CD4-positive, alpha-beta T cell (primary cell): ENCODE measurements around the gene LYPD6B. TPM values are rescaled to one million over a fixed set of nuclear protein-coding genes. Genes with fewer than 3 reads are reported as not detected.

Source experiments
- ATAC-seq: fragments of 200-7000 bp; cut with Tn5 transposase; one replicate; pipeline ENCODE4 v1.10.0; 2022; ENCODE audit warnings: mild to moderate bottlenecking; ENCODE audit not compliant: poor library complexity
- CTCF ChIA-PET: fragments of 350-600 bp; sonication (Branson Sonifier 250); formaldehyde crosslinking; loops from one replicate; lab custom pipeline; 2021; ENCODE audit warnings: antibody characterized with exemption, inconsistent platforms; lab: Charles Lee
- POLR2A ChIA-PET: fragments of 350-600 bp; sonication (Branson Sonifier 250); formaldehyde crosslinking; loops from one replicate; lab custom pipeline; 2021; ENCODE audit warnings: antibody characterized with exemption, inconsistent platforms; lab: Charles Lee
- DNase-seq, 14 experiments: peaks; one replicate each; pipeline ENCODE4 v3.0.0-alpha.2; 2013 to 2020; ENCODE audit warnings: mixed read lengths in 2 of 14
- H3K27ac ChIP-seq, 2 donors: one replicate each; pipeline versions ENCODE4 v1.5.1 to v1.7.0; 2013; ENCODE audit warnings: low read length in 2 of 2, low read depth in 1 of 2, mild to moderate bottlenecking in 1 of 2
- H3K27me3 ChIP-seq, 2 experiments: 1 replicate in 1 of 2; 2 replicates in 1 of 2; pipeline versions ENCODE4 v1.6.1 to v1.7.0; 2013; ENCODE audit warnings: low read length in 2 of 2, control low read depth in 1 of 2, mild to moderate bottlenecking in 1 of 2, moderate library complexity in 1 of 2; ENCODE audit not compliant: insufficient read depth in 2 of 2, control insufficient read depth in 1 of 2
- H3K36me3 ChIP-seq: one replicate; pipeline ENCODE4 v1.6.1; 2013; ENCODE audit warnings: low read length, control low read depth; ENCODE audit not compliant: insufficient read depth
- H3K4me1 ChIP-seq: one replicate; pipeline ENCODE4 v1.6.1; 2013; ENCODE audit warnings: low read length, control low read depth; ENCODE audit not compliant: insufficient read depth
- H3K4me3 ChIP-seq: one replicate; pipeline ENCODE4 v1.5.1; 2013; ENCODE audit warnings: mild to moderate bottlenecking, low read length, moderate library complexity
- H3K9me3 ChIP-seq, 2 experiments: 1 replicate in 1 of 2; 2 replicates in 1 of 2; pipeline versions ENCODE4 v1.6.1 to v1.7.0; 2013; ENCODE audit warnings: low read length in 2 of 2, mild to moderate bottlenecking in 2 of 2, control low read depth in 1 of 2, moderate library complexity in 1 of 2; ENCODE audit not compliant: control insufficient read depth in 1 of 2, insufficient read depth in 1 of 2
- H3K27ac Mint-ChIP-seq: one replicate; pipeline ENCODE4 v1.8.0; 2020; ENCODE audit warnings: mixed read lengths
- H3K27me3 Mint-ChIP-seq: one replicate; pipeline ENCODE4 v1.8.0; 2021; ENCODE audit warnings: mixed read lengths
- H3K36me3 Mint-ChIP-seq: one replicate; pipeline ENCODE4 v1.8.0; 2021; ENCODE audit warnings: low read depth, mixed read lengths
- H3K4me1 Mint-ChIP-seq: one replicate; pipeline ENCODE4 v1.8.0; 2021; ENCODE audit warnings: low read depth, mixed read lengths
- H3K4me3 Mint-ChIP-seq: one replicate; pipeline ENCODE4 v1.8.0; 2020; ENCODE audit warnings: mild to moderate bottlenecking, mixed read lengths
- H3K9me3 Mint-ChIP-seq: one replicate; pipeline ENCODE4 v1.8.0; 2020; ENCODE audit warnings: mixed read lengths
- intact Hi-C, 2 experiments: fragments of 100-400 bp; cut with DNase I in 1 of 2; cut with micrococcal nuclease in 1 of 2; formaldehyde crosslinking; loops; one replicate each; pipeline versions ENCODE4 v1.15.1 to v1.9.0; 2023 to 2025; cut with DNase I, micrococcal nuclease
- total RNA-seq, 174 experiments: library from RNA in 2 of 174; stranded (reverse) in 2 of 174; gene quantifications; one replicate each; pipeline ENCODE4 v1.2.3 and lab custom pipeline; 2021 to 2026
- TF ChIP-seq, protein P1 (sequence below): fragments of 200-600 bp; IDR thresholded peaks from one replicate; pipeline ENCODE4 v1.8.0; 2022; ENCODE audit warnings: antibody characterized with exemption, mild to moderate bottlenecking

Gene LYPD6B
- total RNA-seq, 2 experiments from 2014 or later, result not detected

GRCh38 chr2:149028377-149028776 lies 10.1 kb upstream of the LYPD6B start:
- TF ChIP-seq, protein P1, sequence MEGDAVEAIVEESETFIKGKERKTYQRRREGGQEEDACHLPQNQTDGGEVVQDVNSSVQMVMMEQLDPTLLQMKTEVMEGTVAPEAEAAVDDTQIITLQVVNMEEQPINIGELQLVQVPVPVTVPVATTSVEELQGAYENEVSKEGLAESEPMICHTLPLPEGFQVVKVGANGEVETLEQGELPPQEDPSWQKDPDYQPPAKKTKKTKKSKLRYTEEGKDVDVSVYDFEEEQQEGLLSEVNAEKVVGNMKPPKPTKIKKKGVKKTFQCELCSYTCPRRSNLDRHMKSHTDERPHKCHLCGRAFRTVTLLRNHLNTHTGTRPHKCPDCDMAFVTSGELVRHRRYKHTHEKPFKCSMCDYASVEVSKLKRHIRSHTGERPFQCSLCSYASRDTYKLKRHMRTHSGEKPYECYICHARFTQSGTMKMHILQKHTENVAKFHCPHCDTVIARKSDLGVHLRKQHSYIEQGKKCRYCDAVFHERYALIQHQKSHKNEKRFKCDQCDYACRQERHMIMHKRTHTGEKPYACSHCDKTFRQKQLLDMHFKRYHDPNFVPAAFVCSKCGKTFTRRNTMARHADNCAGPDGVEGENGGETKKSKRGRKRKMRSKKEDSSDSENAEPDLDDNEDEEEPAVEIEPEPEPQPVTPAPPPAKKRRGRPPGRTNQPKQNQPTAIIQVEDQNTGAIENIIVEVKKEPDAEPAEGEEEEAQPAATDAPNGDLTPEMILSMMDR, result no peak
- ATAC-seq, result no peak
- Histone ChIP-seq H3K36me3 (no peaks in the 10 kb centered on the region), H3K4me1 (peaks cover 2% of the 10 kb centered on the region), H3K27ac (no peak overlapping the region), H3K4me3 (no peak overlapping the region), H3K9me3 (no peaks in the 10 kb centered on the region), H3K27me3 (peaks cover 0 to 3% of the 10 kb centered on the region in 2 experiments)
- H3K27me3 Mint-ChIP-seq, result peaks cover 15% of the 10 kb centered on the region
- H3K4me1 Mint-ChIP-seq, result no peaks in the 10 kb centered on the region
- no peak for DNase-seq
- ChIA-PET POLR2A (no interaction called here), CTCF (no interaction called here)
- no peak overlapping the region for H3K4me3 Mint-ChIP-seq
- intact Hi-C loops, result no loop called here
- no peak overlapping the region for H3K27ac Mint-ChIP-seq
- H3K9me3 Mint-ChIP-seq, result no peaks in the 10 kb centered on the region
- no peaks in the 10 kb centered on the region for H3K36me3 Mint-ChIP-seq

GRCh38 chr2:149028891-149029290 lies 9.6 kb upstream of the LYPD6B start:
- Histone ChIP-seq H3K4me3 (no peak overlapping the region), H3K9me3 (no peaks in the 10 kb centered on the region), H3K36me3 (no peaks in the 10 kb centered on the region), H3K27ac (no peak overlapping the region), H3K4me1 (peaks cover 2% of the 10 kb centered on the region), H3K27me3 (peaks cover 0 to 3% of the 10 kb centered on the region in 2 experiments)
- H3K27ac Mint-ChIP-seq, result no peak overlapping the region
- H3K4me3 Mint-ChIP-seq, result no peak overlapping the region
- intact Hi-C loops, result no loop called here
- ChIA-PET CTCF (no interaction called here), POLR2A (no interaction called here)
- ATAC-seq (no peak), DNase-seq (no peak)
- H3K27me3 Mint-ChIP-seq, result peaks cover 20% of the 10 kb centered on the region
- TF ChIP-seq, protein P1, result no peak
- no peaks in the 10 kb centered on the region for H3K36me3 Mint-ChIP-seq
- no peaks in the 10 kb centered on the region for H3K9me3 Mint-ChIP-seq
- no peaks in the 10 kb centered on the region for H3K4me1 Mint-ChIP-seq

DNA sequence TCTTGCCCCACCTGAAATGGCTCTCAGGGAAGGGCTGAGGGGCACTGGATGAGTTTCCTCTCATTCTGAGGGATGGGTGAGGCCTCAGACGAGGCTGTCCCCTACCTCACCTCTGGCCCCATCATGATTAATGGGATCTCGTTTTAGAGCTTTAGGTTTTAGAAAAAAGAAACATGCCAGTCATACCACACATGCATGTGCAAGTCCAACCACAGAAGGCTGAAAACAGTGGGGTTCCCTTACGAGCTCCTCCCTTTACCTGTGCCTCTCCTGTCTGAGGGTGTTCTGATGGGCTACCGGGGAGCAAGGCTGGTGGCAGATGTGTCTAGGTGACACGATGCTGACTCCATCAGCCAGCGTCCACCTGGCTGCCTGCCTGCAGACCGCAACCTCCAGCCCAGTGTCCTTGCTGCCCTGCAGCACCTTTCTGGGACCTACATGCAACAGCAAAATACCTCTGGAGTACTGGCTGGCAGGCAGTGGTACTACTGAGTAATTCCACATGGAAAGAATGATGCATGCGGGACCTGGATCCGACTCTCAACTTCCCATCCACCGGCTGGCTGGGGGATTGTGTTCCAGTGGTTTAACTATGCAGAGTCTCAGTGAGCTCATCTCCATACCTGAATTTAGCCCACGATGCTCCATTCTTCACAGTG lies 9.1 kb upstream of the LYPD6B start:
- no peak overlapping the region for H3K27ac Mint-ChIP-seq

More for the DNA sequence above, 9.1 kb upstream of the LYPD6B start:
- TF ChIP-seq, protein P1, result no peak
- intact Hi-C loops, result no loop called here
- DNase-seq (no peak), ATAC-seq (no peak)
- Histone ChIP-seq H3K27ac (no peak overlapping the region), H3K36me3 (no peaks in the 10 kb centered on the region), H3K4me1 (peaks cover 2% of the 10 kb centered on the region), H3K9me3 (no peaks in the 10 kb centered on the region), H3K4me3 (no peak overlapping the region), H3K27me3 (peaks cover 0 to 3% of the 10 kb centered on the region in 2 experiments)
- H3K4me3 Mint-ChIP-seq, result no peak overlapping the region
- ChIA-PET POLR2A (no interaction called here), CTCF (no interaction called here)
- peaks cover 20% of the 10 kb centered on the region for H3K27me3 Mint-ChIP-seq
- no peaks in the 10 kb centered on the region for H3K9me3 Mint-ChIP-seq
- no peaks in the 10 kb centered on the region for H3K36me3 Mint-ChIP-seq
- H3K4me1 Mint-ChIP-seq, result no peaks in the 10 kb centered on the region
